ENCODE results near the gene DCTN2. TPM values are rescaled to one million over a fixed set of nuclear protein-coding genes. Genes with fewer than 3 reads are reported as not detected.
"Not testable (repeated sequence)": the region's sequence is repeated elsewhere in the genome, so short reads cannot be mapped to it uniquely, and the experiment has no call there.

Gene DCTN2
- total RNA-seq, 1 donor from 2014 or later, result 91.8 TPM

DNA sequence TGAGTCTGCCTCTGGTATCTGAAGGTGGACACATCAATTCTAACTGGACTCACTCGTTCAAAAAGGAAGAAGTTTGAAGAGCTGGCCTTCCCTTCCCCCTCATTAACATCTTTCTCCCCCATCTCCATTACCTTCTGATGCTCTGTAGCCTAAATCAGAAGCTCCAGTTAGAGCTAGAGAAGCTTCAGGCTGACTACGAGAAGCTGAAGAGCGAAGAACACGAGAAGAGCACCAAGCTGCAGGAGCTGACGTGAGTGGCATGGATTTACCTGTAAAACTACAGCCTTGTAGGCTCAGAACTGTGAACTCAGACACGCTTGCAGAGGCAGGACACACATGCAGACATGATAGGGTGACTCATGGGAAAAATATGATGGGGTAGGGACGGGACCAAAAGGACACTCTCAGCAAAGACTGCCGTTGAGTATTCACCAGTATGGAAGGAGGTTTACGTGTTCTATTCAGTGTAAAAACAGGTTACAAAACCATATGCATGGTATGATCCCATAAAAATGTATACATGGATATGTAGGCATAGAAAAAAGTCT is 29.7 kb upstream of the DCTN2 start:
- ATAC-seq (ENCODE audit: low read depth) (no peak), DNase-seq (no peak)
- CTCF ChIA-PET, result no interaction called here
- POLR2A ChIA-PET, result no interaction called here
- H3K27ac Mint-ChIP-seq, result no peak overlapping the region
- H3K36me3 Mint-ChIP-seq (ENCODE audit: low read depth), result no peaks in the 10 kb centered on the region
- intact Hi-C loops (cut with micrococcal nuclease), result no loop called here
- H3K9me3 Mint-ChIP-seq, result no peaks in the 10 kb centered on the region
- no peak overlapping the region for H3K4me3 Mint-ChIP-seq
- no peaks in the 10 kb centered on the region for H3K4me1 Mint-ChIP-seq
- peaks cover 6% of the 10 kb centered on the region for H3K27me3 Mint-ChIP-seq
- no peak for TF ChIP-seq CTCF (IDR thresholded peaks at IDR 0.05)

- CTCF ChIA-PET, result no interaction called here
- H3K27ac Mint-ChIP-seq, result no peak overlapping the region
- no peak for TF ChIP-seq CTCF (IDR thresholded peaks at IDR 0.05)
- DNase-seq (no peak), ATAC-seq (ENCODE audit: low read depth) (no peak)
- H3K36me3 Mint-ChIP-seq (ENCODE audit: low read depth), result no peaks in the 10 kb centered on the region
- H3K9me3 Mint-ChIP-seq, result no peaks in the 10 kb centered on the region
- POLR2A ChIA-PET, result no interaction called here
- intact Hi-C loops (cut with micrococcal nuclease), result no loop called here
- H3K27me3 Mint-ChIP-seq, result peaks cover 6% of the 10 kb centered on the region
- H3K4me1 Mint-ChIP-seq, result no peaks in the 10 kb centered on the region
- no peak overlapping the region for H3K4me3 Mint-ChIP-seq
Observed at GRCh38 chr12:57575771-57576612, 29.0 kb upstream of the DCTN2 start.

DNA sequence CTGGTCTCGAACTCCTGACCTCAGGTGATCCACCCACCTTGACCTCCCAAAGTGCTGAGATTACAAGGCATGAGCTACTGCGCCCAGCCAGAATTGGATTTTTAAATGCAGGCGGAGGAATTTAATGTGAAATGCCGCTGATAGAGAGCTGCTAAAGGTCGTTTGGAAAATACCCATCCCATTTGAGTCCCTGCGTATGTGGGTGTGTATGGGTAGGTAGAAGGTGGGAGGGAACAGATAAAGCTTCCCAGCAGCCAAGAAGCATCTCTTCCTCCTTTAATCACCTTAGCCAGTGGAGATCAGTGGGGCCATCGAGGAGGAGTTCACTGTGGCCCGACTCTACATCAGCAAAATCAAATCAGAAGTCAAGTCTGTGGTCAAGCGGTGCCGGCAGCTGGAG is 27.8 kb upstream of the DCTN2 start:
- intact Hi-C loops (cut with micrococcal nuclease), result no loop called here
- DNase-seq, result no peak
- ChIA-PET CTCF (no interaction called here), POLR2A (no interaction called here)
- no peaks in the 10 kb centered on the region for H3K9me3 Mint-ChIP-seq
- H3K4me1 Mint-ChIP-seq, result no peaks in the 10 kb centered on the region
- no peak for ATAC-seq (ENCODE audit: low read depth)
- TF ChIP-seq CTCF (IDR thresholded peaks at IDR 0.05), result no peak
- H3K36me3 Mint-ChIP-seq (ENCODE audit: low read depth), result no peaks in the 10 kb centered on the region
- H3K4me3 Mint-ChIP-seq, result no peak overlapping the region
- H3K27me3 Mint-ChIP-seq, result peaks cover 6% of the 10 kb centered on the region
- no peak overlapping the region for H3K27ac Mint-ChIP-seq

DNA sequence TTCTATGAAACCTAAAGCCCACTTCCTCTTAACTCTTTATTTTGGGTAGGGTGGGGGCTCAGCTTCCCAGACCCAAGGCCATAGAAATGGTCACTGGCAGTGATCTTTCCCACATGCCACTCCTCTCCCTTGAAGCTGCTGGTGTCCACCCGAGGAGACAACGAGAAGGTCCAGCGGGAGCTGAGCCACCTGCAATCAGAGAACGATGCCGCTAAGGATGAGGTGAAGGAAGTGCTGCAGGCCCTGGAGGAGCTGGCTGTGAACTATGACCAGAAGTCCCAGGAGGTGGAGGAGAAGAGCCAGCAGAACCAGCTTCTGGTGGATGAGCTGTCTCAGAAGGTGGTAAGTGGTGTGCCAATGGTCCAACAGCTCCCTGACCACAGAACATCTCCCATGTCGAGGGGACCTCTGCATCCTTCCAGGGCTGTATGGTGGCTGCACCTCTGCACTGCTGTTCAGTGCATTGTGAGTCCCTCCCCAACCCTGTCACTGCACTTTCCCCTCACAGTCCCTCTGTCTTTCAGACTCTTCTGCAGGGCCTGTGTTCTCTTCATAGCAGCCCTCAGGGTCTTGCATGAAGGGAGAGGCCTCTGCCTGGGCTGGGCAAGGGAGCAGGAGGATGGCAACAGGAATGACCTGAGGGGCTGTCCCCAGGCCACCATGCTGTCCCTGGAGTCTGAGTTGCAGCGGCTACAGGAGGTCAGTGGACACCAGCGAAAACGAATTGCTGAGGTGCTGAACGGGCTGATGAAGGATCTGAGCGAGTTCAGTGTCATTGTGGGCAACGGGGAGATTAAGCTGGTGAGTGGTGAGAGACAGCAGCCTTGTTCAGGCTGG is 25.2 kb upstream of the DCTN2 start:
- DNase-seq, result no peak
- ATAC-seq (ENCODE audit: low read depth), result no peak
- TF ChIP-seq CTCF (IDR thresholded peaks at IDR 0.05), result no peak
- Mint-ChIP-seq H3K4me1 (no peaks in the 10 kb centered on the region), H3K27ac (no peak overlapping the region), H3K36me3 (ENCODE audit: low read depth) (no peaks in the 10 kb centered on the region), H3K9me3 (no peaks in the 10 kb centered on the region), H3K4me3 (no peak overlapping the region), H3K27me3 (peaks cover 15% of the 10 kb centered on the region)
- intact Hi-C loops (cut with micrococcal nuclease), result no loop called here
- POLR2A ChIA-PET, result no interaction called here
- CTCF ChIA-PET, result interaction anchor here (1.8 kb wide), 1 partner anchor 11 kb away, joined by 7 read pairs; no protein-coding TSS in a partner anchor

- H3K36me3 Mint-ChIP-seq (ENCODE audit: low read depth); H3K4me3 Mint-ChIP-seq; H3K27ac Mint-ChIP-seq; intact Hi-C loops (cut with micrococcal nuclease); DNase-seq; H3K4me1 Mint-ChIP-seq; ATAC-seq (ENCODE audit: low read depth); H3K9me3 Mint-ChIP-seq: not testable (repeated sequence)
- peaks cover 14% of the 10 kb centered on the region for H3K27me3 Mint-ChIP-seq
- ChIA-PET POLR2A (interaction anchor here (0.6 kb wide), 2 partner anchors 22 to 56 kb away, joined by 4 to 5 read pairs; no protein-coding TSS in a partner anchor), CTCF (interaction anchor here (1.8 kb wide), 1 partner anchor 13 kb away, joined by 7 read pairs; no protein-coding TSS in a partner anchor)
Observed at GRCh38 chr12:57570438-57570837, 23.4 kb upstream of the DCTN2 start.

All from activated B cell treated with CpG ODN at 0.5 μM for 24 hours (primary cell).